ENCODE data around the gene CA10. TPM values are rescaled to one million over a fixed set of nuclear protein-coding genes. Genes with fewer than 3 reads are reported as not detected.

CA10 gene
- total RNA-seq, 1 experiment from 2014 or later: not detected

GRCh38 chr17:52041123-52041617 lies 117.3 kb downstream of the CA10 start:
- Histone ChIP-seq H3K4me3 (no peak overlapping the region), H3K36me3 (no peaks in the 10 kb centered on the region), H3K27ac (no peak overlapping the region), H3K9me3 (replicated peaks) (no peaks in the 10 kb centered on the region), H3K4me1 (no peaks in the 10 kb centered on the region), H3K27me3 (no peaks in the 10 kb centered on the region)
- no peak for DNase-seq

- Histone ChIP-seq H3K27me3 (no peaks in the 10 kb centered on the region), H3K4me1 (no peaks in the 10 kb centered on the region), H3K27ac (no peak overlapping the region), H3K36me3 (no peaks in the 10 kb centered on the region), H3K9me3 (replicated peaks) (no peaks in the 10 kb centered on the region), H3K4me3 (no peak overlapping the region)
- no peak for DNase-seq
Measured at GRCh38 chr17:52036416-52036815, 122.1 kb downstream of the CA10 start.

GRCh38 chr17:52035336-52035915 lies 123.1 kb downstream of the CA10 start:
- Histone ChIP-seq H3K4me3 (no peak overlapping the region), H3K9me3 (replicated peaks) (no peaks in the 10 kb centered on the region), H3K27ac (no peak overlapping the region), H3K36me3 (no peaks in the 10 kb centered on the region), H3K27me3 (no peaks in the 10 kb centered on the region), H3K4me1 (no peaks in the 10 kb centered on the region)
- DNase-seq: no peak

- no peak overlapping the region for H3K27ac ChIP-seq
- no peaks in the 10 kb centered on the region for H3K36me3 ChIP-seq
- no peaks in the 10 kb centered on the region for H3K9me3 ChIP-seq (replicated peaks)
- no peak overlapping the region for H3K4me3 ChIP-seq
- no peaks in the 10 kb centered on the region for H3K27me3 ChIP-seq
- no peaks in the 10 kb centered on the region for H3K4me1 ChIP-seq
- DNase-seq: no peak
Measured at GRCh38 chr17:52032454-52032853, 126.1 kb downstream of the CA10 start.

- Histone ChIP-seq H3K27me3 (no peaks in the 10 kb centered on the region), H3K36me3 (no peaks in the 10 kb centered on the region), H3K4me1 (no peaks in the 10 kb centered on the region), H3K9me3 (replicated peaks) (no peaks in the 10 kb centered on the region), H3K4me3 (no peak overlapping the region), H3K27ac (no peak overlapping the region)
- DNase-seq: no peak
Measured at GRCh38 chr17:52030052-52030451, 128.5 kb downstream of the CA10 start.

- H3K4me1 ChIP-seq: no peaks in the 10 kb centered on the region
- H3K9me3 ChIP-seq (replicated peaks): no peaks in the 10 kb centered on the region
- DNase-seq: no peak
- no peak overlapping the region for H3K4me3 ChIP-seq
- no peak overlapping the region for H3K27ac ChIP-seq
- H3K27me3 ChIP-seq: no peaks in the 10 kb centered on the region
- H3K36me3 ChIP-seq: no peaks in the 10 kb centered on the region
Measured at GRCh38 chr17:52027620-52028295, 130.8 kb downstream of the CA10 start.

- no peak overlapping the region for H3K4me3 ChIP-seq
- no peaks in the 10 kb centered on the region for H3K27me3 ChIP-seq
- H3K27ac ChIP-seq: no peak overlapping the region
- no peak for DNase-seq
- H3K36me3 ChIP-seq: no peaks in the 10 kb centered on the region
- H3K4me1 ChIP-seq: no peaks in the 10 kb centered on the region
- no peaks in the 10 kb centered on the region for H3K9me3 ChIP-seq (replicated peaks)
Measured at GRCh38 chr17:52027081-52027480, 131.4 kb downstream of the CA10 start.

GRCh38 chr17:52026075-52026474 lies 132.4 kb downstream of the CA10 start:
- Histone ChIP-seq H3K9me3 (replicated peaks) (no peaks in the 10 kb centered on the region), H3K27me3 (no peaks in the 10 kb centered on the region), H3K27ac (no peak overlapping the region), H3K4me3 (no peak overlapping the region), H3K36me3 (no peaks in the 10 kb centered on the region), H3K4me1 (no peaks in the 10 kb centered on the region)
- DNase-seq: no peak

- H3K4me3 ChIP-seq: no peak overlapping the region
- H3K27me3 ChIP-seq: no peaks in the 10 kb centered on the region
- H3K27ac ChIP-seq: no peak overlapping the region
- H3K9me3 ChIP-seq (replicated peaks): no peaks in the 10 kb centered on the region
- no peaks in the 10 kb centered on the region for H3K4me1 ChIP-seq
- H3K36me3 ChIP-seq: no peaks in the 10 kb centered on the region
- no peak for DNase-seq
Measured at GRCh38 chr17:52025236-52025635, 133.3 kb downstream of the CA10 start.

- H3K27me3 ChIP-seq: no peaks in the 10 kb centered on the region
- H3K36me3 ChIP-seq: no peaks in the 10 kb centered on the region
- no peaks in the 10 kb centered on the region for H3K4me1 ChIP-seq
- no peak overlapping the region for H3K4me3 ChIP-seq
- peak in 1 of 2 experiments; percentile 11 for DNase-seq
- no peak overlapping the region for H3K27ac ChIP-seq
- H3K9me3 ChIP-seq (replicated peaks): no peaks in the 10 kb centered on the region
Measured at GRCh38 chr17:52024300-52024870, 134.1 kb downstream of the CA10 start.

- no peak overlapping the region for H3K4me3 ChIP-seq
- no peaks in the 10 kb centered on the region for H3K9me3 ChIP-seq (replicated peaks)
- H3K4me1 ChIP-seq: no peaks in the 10 kb centered on the region
- H3K27me3 ChIP-seq: no peaks in the 10 kb centered on the region
- no peak for DNase-seq
- no peaks in the 10 kb centered on the region for H3K36me3 ChIP-seq
- no peak overlapping the region for H3K27ac ChIP-seq
Measured at GRCh38 chr17:52011064-52011463, 147.4 kb downstream of the CA10 start.

GRCh38 chr17:51999654-52000053 lies 158.9 kb downstream of the CA10 start:
- Histone ChIP-seq H3K36me3 (no peaks in the 10 kb centered on the region), H3K9me3 (replicated peaks) (no peaks in the 10 kb centered on the region)

GRCh38 chr17:51997723-51998122 lies 160.8 kb downstream of the CA10 start:
- Histone ChIP-seq H3K9me3 (replicated peaks) (no peaks in the 10 kb centered on the region), H3K27ac (no peak overlapping the region), H3K27me3 (no peaks in the 10 kb centered on the region), H3K36me3 (no peaks in the 10 kb centered on the region), H3K4me3 (no peak overlapping the region), H3K4me1 (no peaks in the 10 kb centered on the region)
- DNase-seq: no peak

More at GRCh38 chr17:51999654-52000053, 158.9 kb downstream of the CA10 start:
- H3K4me3 ChIP-seq: no peak overlapping the region
- no peak for DNase-seq
- no peak overlapping the region for H3K27ac ChIP-seq
- H3K4me1 ChIP-seq: no peaks in the 10 kb centered on the region
- H3K27me3 ChIP-seq: no peaks in the 10 kb centered on the region

- no peak for DNase-seq
Measured at GRCh38 chr17:51995797-51996403, 162.6 kb downstream of the CA10 start.

GRCh38 chr17:51992864-51993416 lies 165.6 kb downstream of the CA10 start:
- Histone ChIP-seq H3K9me3 (replicated peaks) (no peaks in the 10 kb centered on the region), H3K36me3 (no peaks in the 10 kb centered on the region), H3K4me3 (no peak overlapping the region), H3K4me1 (no peaks in the 10 kb centered on the region), H3K27ac (no peak overlapping the region), H3K27me3 (no peaks in the 10 kb centered on the region)
- no peak for DNase-seq

More at GRCh38 chr17:51995797-51996403, 162.6 kb downstream of the CA10 start:
- H3K27me3 ChIP-seq: no peaks in the 10 kb centered on the region
- no peak overlapping the region for H3K27ac ChIP-seq
- H3K9me3 ChIP-seq (replicated peaks): no peaks in the 10 kb centered on the region
- no peaks in the 10 kb centered on the region for H3K4me1 ChIP-seq
- no peak overlapping the region for H3K4me3 ChIP-seq
- H3K36me3 ChIP-seq: no peaks in the 10 kb centered on the region

Data from SJCRH30 (cell line).